HCT116 (cell line): ENCODE results near the gene CRISPLD2. TPM values are rescaled to one million over a fixed set of nuclear protein-coding genes. Genes with fewer than 3 reads are reported as not detected.

Experiments used
- ATAC-seq: fragments of 200-7000 bp; cut with Tn5 transposase; 2 replicates; pipeline ENCODE4 v1.9.1; 2020; ENCODE audit warnings: mild to moderate bottlenecking, moderate library complexity
- BruUV-seq: library from RNA; stranded (reverse); fragments of 400-500 nt; replicated peaks from 2 replicates; lab custom pipeline; 2021; lab: Mats Ljungman, UMichigan
- CTCF ChIA-PET: fragments of 300-600 bp; sonication (Branson Sonifier 250); formaldehyde crosslinking; loops from one replicate; lab custom pipeline; 2021; ENCODE audit warnings: antibody characterized with exemption; lab: Charles Lee
- POLR2A ChIA-PET: fragments of 300-600, 350-600 bp; sonication (Branson Sonifier 250); formaldehyde crosslinking; loops from one replicate; lab custom pipeline; 2021; ENCODE audit warnings: antibody characterized with exemption; lab: Charles Lee
- RAD21 ChIA-PET, 2 experiments: fragments of 300-600 bp; sonication (Branson Sonifier 250); formaldehyde crosslinking; loops; one replicate each; lab custom pipeline; 2023; ENCODE audit warnings: low total read pairs in 2 of 2; ENCODE audit not compliant: uncharacterized antibody in 2 of 2, unreplicated experiment in 2 of 2, low non-redundant PET in 1 of 2; lab: Charles Lee
- DNase-seq: peaks from one replicate; pipeline ENCODE4 v3.0.0-alpha.2; 2010; ENCODE audit warnings: low read depth, low spot score
- H2AFZ ChIP-seq: fragments of 200-600 bp; shearing (Covaris generic), sonication (generic); 2 replicates; pipeline ENCODE4 v1.6.1; 2017; ENCODE audit warnings: low read depth, mixed run types, mixed read lengths, antibody characterized with exemption, low read length; ENCODE audit not compliant: poor library complexity, severe bottlenecking
- H3K27ac ChIP-seq: 2 replicates; pipeline ENCODE4 v1.5.1; 2012; ENCODE audit warnings: low read depth, low read length
- H3K27me3 ChIP-seq: fragments of 200-600 bp; sonication (generic); 2 replicates; pipeline ENCODE4 v1.6.1; 2016; ENCODE audit warnings: mixed run types, low read length, mixed read lengths; ENCODE audit not compliant: insufficient read depth
- H3K36me3 ChIP-seq, 2 experiments: fragments of 200-500 bp in 1 of 2; fragments of 200-600 bp in 1 of 2; sonication (Bioruptor generic) in 1 of 2; sonication (generic) in 1 of 2; 2 replicates each; pipeline versions ENCODE4 v1.5.1 to v1.6.1; 2014 to 2016; ENCODE audit warnings: low read length in 2 of 2, inconsistent platforms in 1 of 2, mixed read lengths in 1 of 2, mixed run types in 1 of 2; ENCODE audit not compliant: insufficient read depth in 2 of 2, control insufficient read depth in 1 of 2
- H3K4me1 ChIP-seq, 2 experiments: fragments of 200-600 bp in 1 of 2; sonication (generic) in 1 of 2; 2 replicates each; pipeline versions ENCODE4 v1.5.1 to v1.6.1; 2012 to 2017; ENCODE audit warnings: low read length in 2 of 2, inconsistent platforms in 1 of 2, mild to moderate bottlenecking in 1 of 2, mixed read lengths in 1 of 2, mixed run types in 1 of 2, moderate library complexity in 1 of 2; ENCODE audit not compliant: insufficient read depth in 2 of 2, control insufficient read depth in 1 of 2
- H3K4me2 ChIP-seq: fragments of 200-600 bp; sonication (generic); 2 replicates; pipeline ENCODE4 v1.6.1; 2017; ENCODE audit warnings: mixed run types, low read length, mixed read lengths
- H3K4me3 ChIP-seq, 2 experiments: fragments of 200-600 bp in 1 of 2; sonication (generic) in 1 of 2; replicated peaks in 1 of 2; 2 replicates each; pipeline ENCODE4 v1.5.1; 2011 to 2016; ENCODE audit warnings: low read length in 2 of 2, control low read depth in 1 of 2, low read depth in 1 of 2, mild to moderate bottlenecking in 1 of 2, mixed read lengths in 1 of 2, mixed run types in 1 of 2
- H3K79me2 ChIP-seq: fragments of 200-600 bp; sonication (generic); 2 replicates; pipeline ENCODE4 v1.6.1; 2017; ENCODE audit warnings: mild to moderate bottlenecking, mixed run types, low read length, moderate library complexity, mixed read lengths; ENCODE audit not compliant: insufficient read depth
- H3K9ac ChIP-seq: fragments of 200-600 bp; sonication (generic); 2 replicates; pipeline ENCODE4 v1.6.1; 2016; ENCODE audit warnings: low read length, mixed read lengths
- H3K9me2 ChIP-seq: fragments of 200-600 bp; sonication (generic), shearing (Covaris generic); 2 replicates; pipeline ENCODE4 v1.6.1; 2017; ENCODE audit warnings: mixed run types, mild to moderate bottlenecking, moderate library complexity; ENCODE audit not compliant: insufficient read depth
- H3K9me3 ChIP-seq, 2 experiments: fragments of 200-500 bp in 1 of 2; fragments of 200-600 bp in 1 of 2; sonication (Bioruptor generic) in 1 of 2; sonication (generic) in 1 of 2; 2 replicates each; pipeline ENCODE4 v1.6.1; 2014 to 2017; ENCODE audit warnings: low read length in 2 of 2, mixed read lengths in 2 of 2, inconsistent platforms in 1 of 2, low read depth in 1 of 2, mild to moderate bottlenecking in 1 of 2, mixed run types in 1 of 2, moderate library complexity in 1 of 2; ENCODE audit not compliant: control insufficient read depth in 1 of 2, insufficient read depth in 1 of 2
- H4K20me1 ChIP-seq: fragments of 200-600 bp; sonication (generic), shearing (Covaris generic); 2 replicates; pipeline ENCODE4 v1.6.1; 2017; ENCODE audit warnings: mixed run types, mild to moderate bottlenecking, moderate library complexity; ENCODE audit not compliant: insufficient read depth
- CBX3 ChIP-seq: IDR thresholded peaks from 2 replicates; pipeline ENCODE4 v1.6.1; 2012; ENCODE audit warnings: low read depth
- CEBPB ChIP-seq: IDR thresholded peaks from 2 replicates; pipeline ENCODE4 v1.6.1; 2012; ENCODE audit warnings: low read depth
- EGR1 ChIP-seq: IDR thresholded peaks from 2 replicates; pipeline ENCODE4 v1.6.1; 2012; ENCODE audit warnings: low read depth
- FOSL1 ChIP-seq: IDR thresholded peaks from 2 replicates; pipeline ENCODE4 v1.6.1; 2012; ENCODE audit warnings: low read depth
- JUND ChIP-seq: IDR thresholded peaks from 2 replicates; pipeline ENCODE4 v1.6.1; 2012
- POLR2AphosphoS5 ChIP-seq: IDR thresholded peaks from 2 replicates; pipeline ENCODE4 v1.6.1; 2011; ENCODE audit warnings: mild to moderate bottlenecking, low read depth, low read length, moderate library complexity
- RAD21 ChIP-seq: IDR thresholded peaks from 2 replicates; pipeline ENCODE4 v1.6.1; 2012; ENCODE audit warnings: low read depth, mild to moderate bottlenecking
- SRF ChIP-seq: IDR thresholded peaks from 2 replicates; pipeline ENCODE4 v1.6.1; 2012; ENCODE audit warnings: low read depth
- TCF7L2 ChIP-seq: IDR thresholded peaks from 2 replicates; pipeline ENCODE4 v1.7.0; 2011; ENCODE audit warnings: borderline replicate concordance, inconsistent platforms; ENCODE audit not compliant: insufficient read depth, insufficient read length; ENCODE audit errors: extremely low read depth
- ZFX ChIP-seq: fragments of 450-650 bp; IDR thresholded peaks from 2 replicates; pipeline ENCODE4 v1.6.1; 2017
- ZNF274 ChIP-seq: fragments of 200-500 bp; sonication (Bioruptor generic); IDR thresholded peaks from 2 replicates; pipeline ENCODE4 v1.6.1; 2014; ENCODE audit warnings: mild to moderate bottlenecking, low read depth, low read length, inconsistent platforms
- intact Hi-C: fragments of 100-400 bp; cut with micrococcal nuclease; formaldehyde crosslinking; loops from 2 replicates; pipeline ENCODE4 v1.10.0; 2022
- total RNA-seq: library from RNA; stranded (reverse); gene quantifications from one replicate; pipeline ENCODE4 v1.2.1, GENCODE V29; 2021; ENCODE audit not compliant: unreplicated experiment
- TF ChIP-seq, protein P1 (sequence below): IDR thresholded peaks from 2 replicates; pipeline ENCODE4 v1.6.1; 2012
- TF ChIP-seq, protein P2 (sequence below), 3 experiments: fragments of 200-600 bp in 1 of 3; sonication (generic) in 1 of 3; IDR thresholded peaks in 2 of 3; conservative IDR thresholded peaks in 1 of 3; 2 replicates each; pipeline ENCODE4 v1.5.1; 2012 to 2017; ENCODE audit warnings: low read depth in 2 of 3, low read length in 2 of 3, antibody characterized with exemption in 1 of 3, borderline replicate concordance in 1 of 3, control low read depth in 1 of 3, mild to moderate bottlenecking in 1 of 3, mixed read lengths in 1 of 3, mixed run types in 1 of 3, moderate library complexity in 1 of 3; ENCODE audit not compliant: insufficient read depth in 1 of 3
- TF ChIP-seq, protein P3 (sequence below): IDR thresholded peaks from 2 replicates; pipeline ENCODE4 v1.6.1; 2011; ENCODE audit warnings: mild to moderate bottlenecking, low read length, moderate library complexity; ENCODE audit not compliant: insufficient replicate concordance; ENCODE audit errors: extremely low read depth
- TF ChIP-seq, protein P4 (sequence below): IDR thresholded peaks from 2 replicates; pipeline ENCODE4 v1.6.1; 2012; ENCODE audit warnings: low read depth

CRISPLD2 gene
- total RNA-seq, 1 experiment from 2014 or later = 4.6 TPM

DNA sequence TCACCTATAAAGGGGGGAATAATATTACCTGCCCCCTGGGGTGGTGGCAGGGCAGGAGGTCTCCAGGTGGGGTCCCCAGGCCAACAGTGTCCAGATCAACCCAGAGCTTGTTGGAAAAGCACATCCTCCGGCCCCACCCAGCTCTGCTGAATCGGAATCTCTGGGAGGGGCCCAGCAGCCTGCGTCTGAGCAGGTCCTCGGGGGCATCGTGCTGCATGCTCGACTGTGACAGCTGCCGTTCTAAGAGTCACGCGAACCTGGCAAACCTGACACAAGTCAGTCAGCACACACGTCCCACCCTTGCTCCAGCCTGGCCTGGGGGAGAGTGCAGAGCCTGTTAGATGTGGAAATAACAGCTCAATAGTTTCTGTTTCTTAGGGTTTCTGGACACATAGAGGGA is 72.3 kb downstream of the CRISPLD2 start:
- Histone ChIP-seq H3K4me3 (no peak overlapping the region), H3K9me3 (no peaks in the 10 kb centered on the region), H2AFZ (no peak overlapping the region), H3K9ac (no peak overlapping the region), H3K27me3 (no peaks in the 10 kb centered on the region), H3K79me2 (no peaks in the 10 kb centered on the region), H3K4me2 (no peak overlapping the region), H3K4me1 (no peaks in the 10 kb centered on the region), H3K36me3 (no peaks in the 10 kb centered on the region), H3K27ac (no peak overlapping the region), H4K20me1 (no peaks in the 10 kb centered on the region), H3K9me2 (no peaks in the 10 kb centered on the region)
- CTCF ChIA-PET = no interaction called here
- intact Hi-C loops = no loop called here
- RAD21 ChIA-PET = no interaction called here
- TF ChIP-seq, protein P1, sequence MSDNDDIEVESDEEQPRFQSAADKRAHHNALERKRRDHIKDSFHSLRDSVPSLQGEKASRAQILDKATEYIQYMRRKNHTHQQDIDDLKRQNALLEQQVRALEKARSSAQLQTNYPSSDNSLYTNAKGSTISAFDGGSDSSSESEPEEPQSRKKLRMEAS = no peak
- TF ChIP-seq ZNF274 = no peak
- TF ChIP-seq JUND = no peak
- no peak for TF ChIP-seq POLR2AphosphoS5
- no peak for TF ChIP-seq SRF
- TF ChIP-seq, protein P2, sequence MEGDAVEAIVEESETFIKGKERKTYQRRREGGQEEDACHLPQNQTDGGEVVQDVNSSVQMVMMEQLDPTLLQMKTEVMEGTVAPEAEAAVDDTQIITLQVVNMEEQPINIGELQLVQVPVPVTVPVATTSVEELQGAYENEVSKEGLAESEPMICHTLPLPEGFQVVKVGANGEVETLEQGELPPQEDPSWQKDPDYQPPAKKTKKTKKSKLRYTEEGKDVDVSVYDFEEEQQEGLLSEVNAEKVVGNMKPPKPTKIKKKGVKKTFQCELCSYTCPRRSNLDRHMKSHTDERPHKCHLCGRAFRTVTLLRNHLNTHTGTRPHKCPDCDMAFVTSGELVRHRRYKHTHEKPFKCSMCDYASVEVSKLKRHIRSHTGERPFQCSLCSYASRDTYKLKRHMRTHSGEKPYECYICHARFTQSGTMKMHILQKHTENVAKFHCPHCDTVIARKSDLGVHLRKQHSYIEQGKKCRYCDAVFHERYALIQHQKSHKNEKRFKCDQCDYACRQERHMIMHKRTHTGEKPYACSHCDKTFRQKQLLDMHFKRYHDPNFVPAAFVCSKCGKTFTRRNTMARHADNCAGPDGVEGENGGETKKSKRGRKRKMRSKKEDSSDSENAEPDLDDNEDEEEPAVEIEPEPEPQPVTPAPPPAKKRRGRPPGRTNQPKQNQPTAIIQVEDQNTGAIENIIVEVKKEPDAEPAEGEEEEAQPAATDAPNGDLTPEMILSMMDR (IDR thresholded peaks at IDR 0.05 in 2 of 3, conservative IDR thresholded peaks at IDR 0.05 in 1 of 3; ENCODE audit: borderline replicate concordance in 1 of 3, insufficient read depth in 1 of 3, low read depth in 2 of 3, low read length in 2 of 3) = no peak
- TF ChIP-seq, protein P3, sequence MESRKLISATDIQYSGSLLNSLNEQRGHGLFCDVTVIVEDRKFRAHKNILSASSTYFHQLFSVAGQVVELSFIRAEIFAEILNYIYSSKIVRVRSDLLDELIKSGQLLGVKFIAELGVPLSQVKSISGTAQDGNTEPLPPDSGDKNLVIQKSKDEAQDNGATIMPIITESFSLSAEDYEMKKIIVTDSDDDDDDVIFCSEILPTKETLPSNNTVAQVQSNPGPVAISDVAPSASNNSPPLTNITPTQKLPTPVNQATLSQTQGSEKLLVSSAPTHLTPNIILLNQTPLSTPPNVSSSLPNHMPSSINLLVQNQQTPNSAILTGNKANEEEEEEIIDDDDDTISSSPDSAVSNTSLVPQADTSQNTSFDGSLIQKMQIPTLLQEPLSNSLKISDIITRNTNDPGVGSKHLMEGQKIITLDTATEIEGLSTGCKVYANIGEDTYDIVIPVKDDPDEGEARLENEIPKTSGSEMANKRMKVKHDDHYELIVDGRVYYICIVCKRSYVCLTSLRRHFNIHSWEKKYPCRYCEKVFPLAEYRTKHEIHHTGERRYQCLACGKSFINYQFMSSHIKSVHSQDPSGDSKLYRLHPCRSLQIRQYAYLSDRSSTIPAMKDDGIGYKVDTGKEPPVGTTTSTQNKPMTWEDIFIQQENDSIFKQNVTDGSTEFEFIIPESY = no peak
- TF ChIP-seq, protein P4, sequence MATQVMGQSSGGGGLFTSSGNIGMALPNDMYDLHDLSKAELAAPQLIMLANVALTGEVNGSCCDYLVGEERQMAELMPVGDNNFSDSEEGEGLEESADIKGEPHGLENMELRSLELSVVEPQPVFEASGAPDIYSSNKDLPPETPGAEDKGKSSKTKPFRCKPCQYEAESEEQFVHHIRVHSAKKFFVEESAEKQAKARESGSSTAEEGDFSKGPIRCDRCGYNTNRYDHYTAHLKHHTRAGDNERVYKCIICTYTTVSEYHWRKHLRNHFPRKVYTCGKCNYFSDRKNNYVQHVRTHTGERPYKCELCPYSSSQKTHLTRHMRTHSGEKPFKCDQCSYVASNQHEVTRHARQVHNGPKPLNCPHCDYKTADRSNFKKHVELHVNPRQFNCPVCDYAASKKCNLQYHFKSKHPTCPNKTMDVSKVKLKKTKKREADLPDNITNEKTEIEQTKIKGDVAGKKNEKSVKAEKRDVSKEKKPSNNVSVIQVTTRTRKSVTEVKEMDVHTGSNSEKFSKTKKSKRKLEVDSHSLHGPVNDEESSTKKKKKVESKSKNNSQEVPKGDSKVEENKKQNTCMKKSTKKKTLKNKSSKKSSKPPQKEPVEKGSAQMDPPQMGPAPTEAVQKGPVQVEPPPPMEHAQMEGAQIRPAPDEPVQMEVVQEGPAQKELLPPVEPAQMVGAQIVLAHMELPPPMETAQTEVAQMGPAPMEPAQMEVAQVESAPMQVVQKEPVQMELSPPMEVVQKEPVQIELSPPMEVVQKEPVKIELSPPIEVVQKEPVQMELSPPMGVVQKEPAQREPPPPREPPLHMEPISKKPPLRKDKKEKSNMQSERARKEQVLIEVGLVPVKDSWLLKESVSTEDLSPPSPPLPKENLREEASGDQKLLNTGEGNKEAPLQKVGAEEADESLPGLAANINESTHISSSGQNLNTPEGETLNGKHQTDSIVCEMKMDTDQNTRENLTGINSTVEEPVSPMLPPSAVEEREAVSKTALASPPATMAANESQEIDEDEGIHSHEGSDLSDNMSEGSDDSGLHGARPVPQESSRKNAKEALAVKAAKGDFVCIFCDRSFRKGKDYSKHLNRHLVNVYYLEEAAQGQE = no peak
- no peak for TF ChIP-seq EGR1
- TF ChIP-seq TCF7L2 = no peak
- no peak for TF ChIP-seq ZFX
- no peak for TF ChIP-seq CEBPB
- no peak for TF ChIP-seq RAD21
- no peak for TF ChIP-seq FOSL1
- no peak for TF ChIP-seq CBX3
- DNase-seq (no peak), ATAC-seq (no peak)
- no TSS peak for BruUV-seq
- POLR2A ChIA-PET = no interaction called here
